NT2/D1 (cell line): ENCODE data around the gene FANCM.

Experiments
- SUZ12 ChIP-seq: IDR thresholded peaks from 2 replicates; pipeline ENCODE4 v1.6.1; 2011; ENCODE audit not compliant: insufficient read length, insufficient read depth; ENCODE audit errors: extremely low read depth
- ZNF274 ChIP-seq: IDR thresholded peaks from 2 replicates; pipeline ENCODE4 v1.6.1; 2011; ENCODE audit warnings: mild to moderate bottlenecking, low read depth, low read length

- TF ChIP-seq SUZ12 (no peak), ZNF274 (no peak)
Observed at GRCh38 chr14:45120096-45120495, 15.6 kb upstream of the FANCM start.
